HL-60 (cell line): ENCODE results near the gene ZNF383.

Experiments
- POLR2AphosphoS5 ChIP-seq: IDR thresholded peaks from 2 replicates; pipeline ENCODE4 v1.6.1; 2012; ENCODE audit warnings: low read depth
- TF ChIP-seq, protein P1 (sequence below): IDR thresholded peaks from 2 replicates; pipeline ENCODE4 v1.6.1; 2012; ENCODE audit warnings: low read depth; ENCODE audit not compliant: insufficient replicate concordance
- TF ChIP-seq, protein P2 (sequence below): IDR thresholded peaks from one replicate; pipeline ENCODE4 v1.5.1; 2011; ENCODE audit warnings: low read length, control low read depth, inconsistent platforms; ENCODE audit not compliant: insufficient read depth

DNA sequence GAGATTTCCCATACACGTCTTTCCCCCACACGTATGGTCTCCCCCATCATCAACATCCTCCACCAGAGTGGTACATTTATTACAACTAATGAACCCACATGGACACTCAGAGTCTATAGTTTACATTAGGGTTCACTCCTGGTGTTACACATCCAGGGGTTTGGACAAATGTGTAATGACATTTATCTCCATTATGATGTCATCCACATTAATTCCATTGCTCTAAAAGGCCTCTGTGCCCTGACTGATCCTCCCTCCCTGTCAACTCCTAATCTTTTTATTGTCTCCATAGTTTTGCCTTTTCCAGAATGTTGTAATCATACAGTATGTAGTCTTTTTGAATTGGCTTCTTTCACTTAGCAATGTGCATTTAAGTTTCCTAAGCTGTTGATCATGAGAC lies 8.2 kb downstream of the ZNF383 start:
- no peak for TF ChIP-seq POLR2AphosphoS5
- TF ChIP-seq, protein P1, sequence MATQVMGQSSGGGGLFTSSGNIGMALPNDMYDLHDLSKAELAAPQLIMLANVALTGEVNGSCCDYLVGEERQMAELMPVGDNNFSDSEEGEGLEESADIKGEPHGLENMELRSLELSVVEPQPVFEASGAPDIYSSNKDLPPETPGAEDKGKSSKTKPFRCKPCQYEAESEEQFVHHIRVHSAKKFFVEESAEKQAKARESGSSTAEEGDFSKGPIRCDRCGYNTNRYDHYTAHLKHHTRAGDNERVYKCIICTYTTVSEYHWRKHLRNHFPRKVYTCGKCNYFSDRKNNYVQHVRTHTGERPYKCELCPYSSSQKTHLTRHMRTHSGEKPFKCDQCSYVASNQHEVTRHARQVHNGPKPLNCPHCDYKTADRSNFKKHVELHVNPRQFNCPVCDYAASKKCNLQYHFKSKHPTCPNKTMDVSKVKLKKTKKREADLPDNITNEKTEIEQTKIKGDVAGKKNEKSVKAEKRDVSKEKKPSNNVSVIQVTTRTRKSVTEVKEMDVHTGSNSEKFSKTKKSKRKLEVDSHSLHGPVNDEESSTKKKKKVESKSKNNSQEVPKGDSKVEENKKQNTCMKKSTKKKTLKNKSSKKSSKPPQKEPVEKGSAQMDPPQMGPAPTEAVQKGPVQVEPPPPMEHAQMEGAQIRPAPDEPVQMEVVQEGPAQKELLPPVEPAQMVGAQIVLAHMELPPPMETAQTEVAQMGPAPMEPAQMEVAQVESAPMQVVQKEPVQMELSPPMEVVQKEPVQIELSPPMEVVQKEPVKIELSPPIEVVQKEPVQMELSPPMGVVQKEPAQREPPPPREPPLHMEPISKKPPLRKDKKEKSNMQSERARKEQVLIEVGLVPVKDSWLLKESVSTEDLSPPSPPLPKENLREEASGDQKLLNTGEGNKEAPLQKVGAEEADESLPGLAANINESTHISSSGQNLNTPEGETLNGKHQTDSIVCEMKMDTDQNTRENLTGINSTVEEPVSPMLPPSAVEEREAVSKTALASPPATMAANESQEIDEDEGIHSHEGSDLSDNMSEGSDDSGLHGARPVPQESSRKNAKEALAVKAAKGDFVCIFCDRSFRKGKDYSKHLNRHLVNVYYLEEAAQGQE, result no peak
- TF ChIP-seq, protein P2, sequence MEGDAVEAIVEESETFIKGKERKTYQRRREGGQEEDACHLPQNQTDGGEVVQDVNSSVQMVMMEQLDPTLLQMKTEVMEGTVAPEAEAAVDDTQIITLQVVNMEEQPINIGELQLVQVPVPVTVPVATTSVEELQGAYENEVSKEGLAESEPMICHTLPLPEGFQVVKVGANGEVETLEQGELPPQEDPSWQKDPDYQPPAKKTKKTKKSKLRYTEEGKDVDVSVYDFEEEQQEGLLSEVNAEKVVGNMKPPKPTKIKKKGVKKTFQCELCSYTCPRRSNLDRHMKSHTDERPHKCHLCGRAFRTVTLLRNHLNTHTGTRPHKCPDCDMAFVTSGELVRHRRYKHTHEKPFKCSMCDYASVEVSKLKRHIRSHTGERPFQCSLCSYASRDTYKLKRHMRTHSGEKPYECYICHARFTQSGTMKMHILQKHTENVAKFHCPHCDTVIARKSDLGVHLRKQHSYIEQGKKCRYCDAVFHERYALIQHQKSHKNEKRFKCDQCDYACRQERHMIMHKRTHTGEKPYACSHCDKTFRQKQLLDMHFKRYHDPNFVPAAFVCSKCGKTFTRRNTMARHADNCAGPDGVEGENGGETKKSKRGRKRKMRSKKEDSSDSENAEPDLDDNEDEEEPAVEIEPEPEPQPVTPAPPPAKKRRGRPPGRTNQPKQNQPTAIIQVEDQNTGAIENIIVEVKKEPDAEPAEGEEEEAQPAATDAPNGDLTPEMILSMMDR, result no peak
